GM21447 (cell line): ENCODE results near the gene TYMS.

ENCODE experiments used
- ATAC-seq: cut with Tn5 transposase; IDR thresholded peaks from one replicate; pipeline ENCODE4 v1.9.1; 2021; ENCODE audit not compliant: unreplicated experiment

The TYMS gene

DNA sequence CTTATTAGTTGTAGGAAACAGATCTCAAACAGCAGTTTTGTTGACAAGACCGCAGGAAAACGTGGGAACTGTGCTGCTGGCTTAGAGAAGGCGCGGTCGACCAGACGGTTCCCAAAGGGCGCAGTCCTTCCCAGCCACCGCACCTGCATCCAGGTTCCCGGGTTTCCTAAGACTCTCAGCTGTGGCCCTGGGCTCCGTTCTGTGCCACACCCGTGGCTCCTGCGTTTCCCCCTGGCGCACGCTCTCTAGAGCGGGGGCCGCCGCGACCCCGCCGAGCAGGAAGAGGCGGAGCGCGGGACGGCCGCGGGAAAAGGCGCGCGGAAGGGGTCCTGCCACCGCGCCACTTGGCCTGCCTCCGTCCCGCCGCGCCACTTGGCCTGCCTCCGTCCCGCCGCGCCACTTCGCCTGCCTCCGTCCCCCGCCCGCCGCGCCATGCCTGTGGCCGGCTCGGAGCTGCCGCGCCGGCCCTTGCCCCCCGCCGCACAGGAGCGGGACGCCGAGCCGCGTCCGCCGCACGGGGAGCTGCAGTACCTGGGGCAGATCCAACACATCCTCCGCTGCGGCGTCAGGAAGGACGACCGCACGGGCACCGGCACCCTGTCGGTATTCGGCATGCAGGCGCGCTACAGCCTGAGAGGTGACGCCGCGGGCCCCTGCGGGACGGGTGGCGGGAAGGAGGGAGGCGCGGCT, at the start of gene TYMS:
TYMS (plus strand) TSS at position 343 of the 690 bp plus-strand sequence; CDS start at position 433, 90 bp downstream.
- ATAC-seq: peak; percentile 43

DNA sequence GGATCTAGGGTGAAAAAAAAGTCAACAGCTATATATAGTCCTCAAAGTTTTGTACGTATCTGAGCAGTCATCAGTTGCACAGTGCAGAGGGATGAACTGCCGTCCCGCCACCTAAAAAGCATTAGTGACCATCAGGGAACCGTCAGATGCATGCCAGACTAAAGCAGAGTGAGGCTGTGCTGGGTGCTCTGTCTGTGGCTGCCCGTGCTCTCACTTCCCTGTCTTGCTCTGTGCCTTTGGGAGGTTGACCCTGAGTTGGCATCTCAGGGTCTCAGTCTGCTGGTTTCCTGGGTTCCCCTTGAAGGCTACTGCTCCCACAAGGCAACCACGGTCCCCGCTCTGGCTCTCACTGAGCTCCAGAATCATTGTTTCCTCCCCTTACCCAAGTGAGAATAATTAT, 49.5 kb upstream of the TYMS start:
- ATAC-seq: no peak

DNA sequence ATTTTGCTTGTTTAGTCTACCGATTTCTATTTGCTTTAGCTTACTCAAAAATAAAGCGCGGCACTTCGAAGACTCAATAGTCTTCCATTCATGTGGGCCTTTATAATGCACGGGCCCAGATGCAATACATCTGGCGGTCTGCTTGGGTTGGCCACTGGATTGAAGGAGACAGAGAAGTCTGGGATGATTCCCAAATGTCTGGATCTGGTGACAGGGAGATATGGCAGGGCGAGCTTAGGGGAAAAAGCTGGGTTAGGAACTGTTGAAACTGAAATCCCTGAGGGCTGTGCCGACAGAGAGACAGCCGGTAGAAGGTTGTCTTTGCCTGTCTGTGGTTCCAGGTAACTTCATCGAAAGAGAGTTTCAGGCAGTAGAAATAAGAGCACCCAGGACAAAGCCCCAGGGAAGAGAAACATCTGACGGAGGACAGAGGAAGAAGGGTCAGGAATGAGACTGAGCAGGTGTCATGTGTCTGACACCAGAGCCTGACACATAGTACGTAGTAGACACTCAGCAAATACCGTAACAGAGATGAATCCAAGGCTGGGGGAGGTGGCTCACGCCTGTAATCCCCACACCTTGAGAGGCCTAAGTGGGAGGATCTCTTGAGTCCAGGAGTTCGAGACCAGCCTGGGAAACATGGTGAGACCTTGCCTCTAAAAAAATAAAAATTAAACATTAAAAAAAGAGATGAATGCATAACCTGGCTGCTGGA, 47.1 kb upstream of the TYMS start:
- ATAC-seq: no peak

DNA sequence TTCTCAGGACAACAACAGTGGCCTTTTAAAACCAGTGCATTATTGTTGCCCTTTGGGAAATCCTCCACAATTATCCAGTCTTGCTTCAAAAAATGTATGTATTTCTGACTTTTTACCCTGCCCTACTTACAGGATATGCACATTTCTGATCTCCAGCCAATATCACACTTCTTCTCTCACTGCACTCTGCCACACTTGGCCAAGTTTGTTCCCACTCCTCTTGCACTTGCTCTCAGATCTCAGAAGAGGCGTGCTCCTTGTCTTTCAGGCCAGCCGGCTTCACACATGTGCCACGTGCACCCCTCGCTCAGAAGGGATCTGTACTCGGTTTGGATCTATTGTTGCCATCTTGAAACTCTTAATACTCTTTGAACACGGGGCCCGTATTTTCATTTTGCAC, 45.3 kb upstream of the TYMS start:
- no peak for ATAC-seq

DNA sequence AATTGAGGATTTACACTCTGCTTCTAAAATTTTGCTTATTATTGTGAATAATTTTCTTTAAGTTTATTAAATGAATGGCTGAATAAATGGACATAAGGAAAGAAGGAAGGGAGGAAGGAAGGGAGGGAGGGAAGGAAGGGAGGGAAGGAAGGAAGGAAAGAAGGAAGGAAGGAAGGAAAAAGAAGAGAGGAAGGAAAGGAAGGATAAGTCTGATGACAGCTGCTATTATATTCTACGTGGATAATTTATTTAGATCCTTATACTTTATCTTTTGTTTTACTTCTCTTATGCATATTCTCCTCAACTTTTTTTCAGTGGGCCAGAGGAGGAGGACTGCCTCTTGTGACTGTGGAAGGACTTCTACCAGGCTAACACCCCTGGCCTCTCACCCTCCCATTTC, 43.3 kb upstream of the TYMS start:
- no peak for ATAC-seq

DNA sequence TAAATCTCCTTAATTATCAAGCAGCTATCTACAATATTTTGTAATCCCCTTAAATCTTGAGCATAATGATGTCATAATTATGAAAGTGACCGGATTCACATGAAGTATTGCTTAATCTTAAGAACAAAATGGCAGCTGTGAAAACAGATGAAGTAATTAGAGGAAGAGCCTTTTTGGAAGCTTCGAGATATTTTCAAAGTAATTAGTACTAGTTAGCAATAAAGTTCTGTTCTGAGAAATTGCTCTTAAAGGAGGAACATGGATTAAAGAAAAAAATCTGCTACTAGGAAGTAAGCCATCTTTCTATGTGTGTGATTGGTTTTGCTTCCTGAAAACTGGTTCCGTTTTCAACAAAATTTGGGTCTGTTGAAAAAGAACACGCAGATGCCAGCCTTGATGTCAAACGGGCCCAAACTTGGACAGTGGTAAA, 42.3 kb upstream of the TYMS start:
- ATAC-seq: no peak

DNA sequence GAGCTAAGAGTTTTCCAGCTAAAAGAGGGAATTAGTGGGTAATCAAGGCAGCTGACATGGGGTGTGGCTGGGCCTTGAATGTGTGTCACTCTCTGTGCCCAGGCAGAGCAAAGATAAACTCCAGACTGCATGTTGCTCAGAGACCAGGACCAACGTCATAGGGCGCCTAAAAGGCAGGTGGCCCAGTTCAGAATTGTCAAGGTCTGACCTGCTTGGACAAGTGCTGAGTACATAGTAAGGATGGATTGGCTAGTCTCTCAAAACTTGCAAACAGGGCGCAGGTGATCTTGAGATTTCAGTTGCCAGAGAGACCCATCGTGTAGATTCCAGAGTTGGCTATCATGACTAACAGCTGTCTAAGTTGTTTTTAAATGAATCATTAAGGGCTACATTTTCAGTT, 41.7 kb upstream of the TYMS start:
- no peak for ATAC-seq

DNA sequence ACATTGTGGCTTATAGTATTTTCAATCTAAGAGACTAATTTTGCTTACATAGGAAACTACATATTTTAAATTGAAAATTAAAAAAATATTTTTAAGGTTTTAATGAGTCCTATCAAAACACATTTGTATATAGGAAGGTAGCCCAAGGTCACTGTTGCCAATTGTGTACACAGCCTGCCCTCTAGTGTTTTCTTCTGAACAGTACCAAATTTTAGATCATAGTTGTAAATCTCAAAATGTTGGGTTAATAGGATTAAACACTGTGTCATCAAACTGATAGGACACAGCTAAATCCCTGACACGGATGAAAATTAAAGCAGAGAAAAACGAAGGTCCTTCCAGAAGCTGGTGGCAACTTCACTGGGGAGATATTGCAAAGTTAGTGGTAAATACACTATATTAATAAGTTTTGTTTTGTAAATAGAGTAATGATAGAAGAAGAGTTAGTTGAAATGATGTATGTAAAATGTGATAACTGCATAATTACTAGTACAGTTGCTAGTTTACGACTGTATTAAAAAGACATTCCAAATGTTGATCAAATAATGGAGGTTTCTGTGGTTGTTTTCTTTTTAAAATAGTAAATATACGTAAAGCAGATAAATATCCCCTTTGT, 41.0 kb upstream of the TYMS start:
- ATAC-seq: no peak

DNA sequence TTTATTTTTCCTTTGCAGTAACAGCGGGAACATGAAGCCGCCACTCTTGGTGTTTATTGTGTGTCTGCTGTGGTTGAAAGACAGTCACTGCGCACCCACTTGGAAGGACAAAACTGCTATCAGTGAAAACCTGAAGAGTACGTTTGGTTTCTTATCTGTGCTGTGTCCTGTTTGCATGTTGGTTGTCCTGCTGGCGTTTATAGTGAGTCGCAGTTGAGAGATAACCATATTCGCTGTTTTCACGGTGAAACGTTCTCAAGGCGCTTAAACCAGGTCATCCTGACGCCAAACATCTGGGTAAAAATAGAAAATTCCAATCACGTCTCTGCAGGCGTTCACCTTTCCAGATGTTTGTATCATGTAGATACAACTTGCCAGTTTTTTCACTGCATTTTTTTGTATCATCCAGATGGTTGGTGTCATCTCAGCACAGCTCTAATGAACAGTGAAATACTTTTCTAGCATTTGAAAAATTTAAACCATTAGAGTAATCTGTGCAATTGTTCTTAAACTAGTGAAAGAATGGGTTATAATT, 39.4 kb upstream of the TYMS start:
- no peak for ATAC-seq

DNA sequence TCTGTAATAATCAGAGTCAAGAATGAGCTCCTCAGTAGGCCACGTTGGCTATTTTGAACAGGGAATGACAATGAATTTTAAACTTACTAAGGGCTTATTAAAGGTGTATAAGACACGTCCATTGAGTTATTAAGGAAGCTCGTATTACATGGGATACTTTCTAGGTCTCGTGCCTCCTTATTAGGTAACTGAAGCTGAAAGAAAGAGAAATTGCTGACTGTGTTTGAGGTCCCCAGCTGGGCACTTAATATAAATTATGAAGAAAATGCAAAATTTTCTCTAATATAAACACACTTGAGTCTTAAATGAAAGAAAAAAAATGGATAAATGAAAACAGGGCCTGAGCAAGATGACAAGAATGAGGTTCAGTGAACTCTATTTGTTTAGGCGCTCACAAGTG, 38.8 kb upstream of the TYMS start:
- no peak for ATAC-seq

DNA sequence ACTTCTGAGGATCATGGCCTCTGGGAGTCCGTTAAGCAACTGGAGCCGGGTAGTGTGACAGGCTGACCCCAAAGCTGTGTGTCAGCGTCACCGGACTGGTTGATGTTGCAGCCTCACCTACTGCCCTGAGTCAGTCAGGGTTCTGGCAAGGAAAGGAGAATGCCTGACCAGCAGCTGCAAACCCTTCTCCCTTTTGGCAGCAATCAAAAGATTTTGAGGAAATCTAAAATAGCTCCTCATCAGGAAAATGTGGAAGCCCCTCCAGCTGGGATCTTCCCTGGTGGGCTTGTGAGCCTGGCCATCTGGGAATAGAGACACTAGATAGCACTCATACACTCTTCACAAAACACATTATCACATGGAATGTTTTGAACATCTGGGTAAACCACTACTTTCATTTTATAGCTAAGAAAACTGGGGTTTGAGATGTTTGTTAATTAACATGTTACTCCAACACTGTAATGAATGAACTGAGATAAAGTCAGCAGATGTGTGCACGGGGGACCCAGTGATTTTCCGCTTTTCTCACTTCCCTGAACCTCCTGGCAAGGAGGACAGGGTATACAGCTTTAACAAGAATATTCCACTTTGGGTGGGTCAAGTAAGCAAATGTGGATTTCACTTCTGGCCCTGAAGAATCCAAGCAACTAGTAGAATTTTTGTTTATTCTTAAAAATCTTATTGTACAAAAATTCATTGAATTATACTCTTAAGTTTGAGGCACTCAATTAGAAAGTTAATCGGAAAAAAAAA, 36.0 kb upstream of the TYMS start:
- ATAC-seq: no peak

DNA sequence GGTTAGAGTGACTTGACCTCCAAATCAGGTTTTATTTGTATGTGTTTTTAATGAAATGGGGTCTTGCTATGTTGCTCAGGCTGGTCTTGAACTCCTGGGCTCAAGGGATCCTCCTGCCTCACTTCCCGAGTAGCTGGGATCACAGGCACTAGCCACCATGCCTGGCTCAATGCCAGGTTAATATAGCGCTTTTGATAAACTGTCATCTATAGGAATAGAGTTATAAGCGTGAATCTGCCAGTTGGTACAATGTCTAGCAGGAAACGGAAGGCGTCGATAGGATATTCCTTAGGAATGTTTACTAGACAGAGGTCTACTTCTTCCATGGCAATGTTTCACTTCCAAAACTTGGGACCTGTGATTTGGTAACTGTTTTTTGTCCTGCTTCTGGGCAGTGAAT, 35.2 kb upstream of the TYMS start:
- no peak for ATAC-seq

DNA sequence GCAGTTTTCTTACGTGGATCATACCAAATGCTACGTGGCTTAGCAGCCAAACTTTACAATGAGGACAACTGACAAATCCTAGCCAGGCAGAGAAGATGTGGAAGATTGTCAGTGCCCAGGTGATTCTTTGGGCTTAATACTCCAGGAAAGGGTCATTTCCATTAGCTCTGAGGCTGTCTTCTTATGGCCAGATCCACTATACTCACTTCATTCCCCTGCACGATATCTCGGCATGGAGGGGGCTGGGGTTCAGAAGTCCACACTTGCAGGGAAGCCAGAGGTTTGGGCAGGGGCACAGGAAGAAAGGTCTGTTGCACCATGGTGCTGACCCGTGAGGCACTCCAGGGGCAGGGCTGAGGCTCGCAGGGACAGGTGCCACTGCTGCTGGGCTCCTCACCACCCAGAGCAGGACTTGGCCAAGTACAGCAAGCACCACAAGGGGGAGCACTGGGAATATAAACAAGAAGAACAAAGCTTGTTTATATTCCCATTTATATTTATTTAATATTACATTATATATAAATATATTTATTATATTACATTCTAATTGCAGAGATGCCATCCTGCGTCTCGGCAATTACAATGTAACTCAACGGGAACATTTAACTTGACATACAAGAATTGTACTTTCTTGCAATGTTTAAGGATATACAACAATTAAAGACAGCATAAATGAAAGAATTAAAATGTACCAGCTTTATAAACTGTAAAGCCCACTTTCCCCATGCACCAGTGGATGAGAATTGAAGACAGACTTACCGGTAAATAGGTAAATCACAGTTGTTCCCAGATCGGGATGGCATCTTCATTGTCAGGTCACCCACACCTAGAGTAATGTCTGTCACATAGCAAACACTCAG, 33.5 kb upstream of the TYMS start:
- no peak for ATAC-seq

DNA sequence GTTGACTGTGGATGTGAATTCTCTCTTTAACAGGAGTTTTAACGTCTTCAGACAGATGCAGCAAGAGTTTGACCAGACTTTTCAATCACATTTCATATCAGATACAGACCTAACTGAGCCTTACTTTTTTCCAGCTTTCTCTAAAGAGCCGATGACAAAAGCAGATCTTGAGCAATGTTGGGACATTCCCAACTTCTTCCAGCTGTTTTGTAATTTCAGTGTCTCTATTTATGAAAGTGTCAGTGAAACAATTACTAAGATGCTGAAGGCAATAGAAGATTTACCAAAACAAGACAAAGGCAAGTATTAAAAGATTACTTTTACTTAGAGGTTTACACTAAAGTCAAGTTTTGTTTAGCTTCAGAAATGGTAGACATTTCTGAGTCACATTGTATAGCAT, 30.2 kb upstream of the TYMS start:
- no peak for ATAC-seq

DNA sequence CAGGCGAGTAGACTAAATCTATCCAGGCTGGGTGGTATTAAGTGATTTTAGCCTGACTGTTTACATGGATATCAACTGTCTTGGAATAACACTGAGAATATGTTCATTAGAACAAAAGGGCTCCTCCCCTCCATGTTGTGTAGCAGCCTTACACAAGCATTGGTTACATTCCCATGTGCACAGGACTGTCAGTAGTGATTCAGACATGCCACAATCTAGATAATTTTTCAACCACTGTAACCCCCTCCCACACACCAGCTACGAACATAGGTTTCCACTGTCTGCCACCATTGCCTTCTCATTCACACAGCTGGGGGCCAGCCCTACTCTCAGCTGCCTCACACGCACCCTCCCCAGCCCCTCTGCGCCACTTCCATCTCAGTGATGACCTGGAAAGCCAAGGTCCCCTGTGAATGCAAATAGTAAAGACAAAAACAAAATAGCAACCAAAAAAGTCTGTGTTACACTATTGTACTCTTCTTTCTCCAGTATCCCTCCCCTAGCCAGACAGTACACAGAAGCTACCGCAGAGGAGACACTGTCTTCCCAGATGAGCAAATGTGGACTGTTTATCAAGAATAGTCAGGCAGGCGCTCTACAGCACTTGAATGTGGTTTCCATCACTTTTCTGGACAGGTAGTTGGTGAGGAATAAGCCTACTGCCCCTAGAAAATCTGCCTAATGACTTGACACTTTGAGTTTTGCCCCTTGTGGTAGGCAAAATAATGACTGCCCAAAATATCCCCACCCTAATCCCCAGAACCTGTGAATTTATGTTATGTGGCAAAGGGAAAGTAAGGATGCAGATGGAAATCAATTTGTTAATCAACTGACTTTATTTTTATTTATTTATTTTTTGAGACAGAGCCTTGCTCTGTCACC, 27.9 kb upstream of the TYMS start:
- no peak for ATAC-seq

DNA sequence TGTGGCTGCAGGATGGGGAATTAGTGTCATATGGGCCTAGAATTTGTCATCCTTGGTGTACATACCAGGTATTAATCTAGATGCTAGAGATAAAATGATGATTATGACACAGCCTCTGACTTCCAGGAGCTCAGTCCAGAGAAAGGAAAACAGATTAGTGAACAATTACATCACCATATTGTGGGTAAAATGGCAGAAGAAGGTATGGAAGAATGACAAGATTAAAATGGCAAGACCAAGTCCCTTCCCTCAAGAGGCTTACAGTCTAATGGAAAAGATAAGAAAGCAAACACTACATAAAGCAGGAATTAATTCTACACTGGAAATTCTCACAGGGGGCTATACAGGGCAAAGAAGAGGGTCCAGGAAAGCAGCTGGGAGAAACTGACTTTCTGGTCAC, 25.9 kb upstream of the TYMS start:
- no peak for ATAC-seq

DNA sequence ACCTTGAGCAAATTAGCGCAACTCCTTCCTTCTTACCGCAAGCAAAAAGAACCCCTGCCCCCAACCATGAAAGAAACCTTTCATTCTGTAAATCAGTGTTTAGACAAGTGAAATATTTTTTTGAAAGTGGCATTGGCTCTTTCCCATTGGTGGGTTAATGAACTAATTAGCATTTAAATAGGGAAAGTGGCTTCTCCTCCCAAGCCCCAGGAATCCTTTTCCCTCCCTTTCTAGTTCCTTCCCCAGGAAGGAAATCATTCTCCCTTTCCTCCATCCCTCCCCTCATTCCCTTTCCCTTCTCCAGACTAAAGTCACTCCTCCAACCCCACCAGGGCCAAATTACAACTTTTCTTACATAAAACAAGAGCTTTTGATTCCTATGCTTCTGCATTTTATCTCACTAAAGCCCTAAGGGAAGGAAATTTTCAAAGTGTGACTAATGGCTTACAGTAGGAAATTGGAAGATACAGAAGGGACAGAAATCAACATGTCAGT, 22.9 kb upstream of the TYMS start:
- no peak for ATAC-seq

DNA sequence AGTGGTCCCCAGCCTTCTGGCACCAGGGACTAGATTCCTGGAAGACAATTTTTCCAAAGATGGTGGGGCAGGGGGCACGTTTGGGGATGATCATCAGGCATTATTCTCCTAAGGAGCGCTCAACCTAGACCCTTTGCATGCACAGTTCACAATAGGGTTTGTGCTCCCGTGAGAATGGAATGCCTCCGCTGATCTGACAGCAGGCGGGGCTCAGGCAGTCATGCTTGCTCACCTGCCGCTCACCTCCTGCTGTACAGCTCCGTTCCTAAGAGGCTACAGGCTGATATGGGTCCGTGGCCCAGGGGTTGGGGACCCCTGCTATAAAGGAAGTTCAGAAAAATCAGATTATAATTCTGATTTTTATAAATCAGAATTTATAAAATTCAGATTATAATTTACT, 22.3 kb upstream of the TYMS start:
- no peak for ATAC-seq

DNA sequence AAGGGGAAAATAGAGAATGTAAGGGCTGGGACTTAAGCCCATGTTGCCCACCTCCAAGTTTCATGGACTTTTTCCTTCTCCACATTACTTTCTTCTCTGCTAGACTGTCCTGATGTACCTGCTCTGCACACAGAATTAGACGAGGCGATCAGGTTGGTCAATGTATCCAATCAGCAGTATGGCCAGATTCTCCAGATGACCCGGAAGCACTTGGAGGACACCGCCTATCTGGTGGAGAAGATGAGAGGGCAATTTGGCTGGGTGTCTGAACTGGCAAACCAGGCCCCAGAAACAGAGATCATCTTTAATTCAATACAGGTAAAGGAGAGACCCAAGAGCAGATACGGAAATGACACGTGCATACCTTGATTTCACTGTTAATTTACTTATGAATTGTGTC, 16.2 kb upstream of the TYMS start:
- ATAC-seq: no peak
